Caco-2 (cell line): ENCODE data around the gene RPH3AL. TPM values are rescaled to one million over a fixed set of nuclear protein-coding genes. Genes with fewer than 3 reads are reported as not detected.
A peak's percentile ranks its signal among the peaks of the same experiment; 100 is the strongest.

Experiments used
- BruUV-seq: library from RNA; stranded (reverse); fragments of 400-500 nt; replicated peaks from 2 replicates; lab custom pipeline; 2021; lab: Mats Ljungman, UMichigan
- CTCF ChIA-PET: fragments of 300-600 bp; sonication (Branson Sonifier 250); formaldehyde crosslinking; loops from one replicate; lab custom pipeline; 2022; ENCODE audit warnings: antibody characterized with exemption; lab: Charles Lee
- POLR2A ChIA-PET: fragments of 300-600 bp; sonication (Branson Sonifier 250); formaldehyde crosslinking; loops from one replicate; lab custom pipeline; 2022; ENCODE audit warnings: antibody characterized with exemption; lab: Charles Lee
- DNase-seq, 2 experiments: peaks; one replicate each; pipeline versions ENCODE4 v3.0.0 to v3.0.0-alpha.2; 2020 to 2022
- H3K27me3 ChIP-seq: replicated peaks from 2 replicates; pipeline ENCODE4 v1.6.0; 2011; ENCODE audit warnings: low read length; ENCODE audit not compliant: control insufficient read depth, insufficient read depth
- H3K36me3 ChIP-seq: 2 replicates; pipeline ENCODE4 v1.5.1; 2011; ENCODE audit warnings: low read length; ENCODE audit not compliant: control insufficient read depth, insufficient read depth
- H3K4me1 ChIP-seq: fragments of 250-450 bp; sonication (Bioruptor Pico); 2 replicates; pipeline ENCODE4 v1.5.1; 2020; ENCODE audit warnings: mild to moderate bottlenecking
- H3K4me3 ChIP-seq: 2 replicates; pipeline ENCODE4 v1.5.1; 2011; ENCODE audit warnings: low read depth, mild to moderate bottlenecking, control low read depth, low read length
- H3K9me3 ChIP-seq: fragments of 250-450 bp; sonication (Bioruptor Pico); 2 replicates; pipeline ENCODE4 v1.5.1; 2020; ENCODE audit warnings: mild to moderate bottlenecking, moderate library complexity
- H3K27ac Mint-ChIP-seq: one replicate; pipeline ENCODE4 v1.8.0; 2022; ENCODE audit warnings: mixed read lengths; ENCODE audit not compliant: unreplicated experiment
- H3K27me3 Mint-ChIP-seq: one replicate; pipeline ENCODE4 v1.8.0; 2022; ENCODE audit warnings: mixed read lengths; ENCODE audit not compliant: insufficient read depth, unreplicated experiment
- H3K36me3 Mint-ChIP-seq: one replicate; pipeline ENCODE4 v1.8.0; 2022; ENCODE audit warnings: mild to moderate bottlenecking, mixed read lengths; ENCODE audit not compliant: insufficient read depth, unreplicated experiment
- H3K4me1 Mint-ChIP-seq: one replicate; pipeline ENCODE4 v1.8.0; 2022; ENCODE audit warnings: low read depth, mixed read lengths; ENCODE audit not compliant: unreplicated experiment
- H3K4me3 Mint-ChIP-seq: one replicate; pipeline ENCODE4 v1.8.0; 2022; ENCODE audit warnings: mild to moderate bottlenecking, moderate library complexity, mixed read lengths; ENCODE audit not compliant: unreplicated experiment
- H3K9me3 Mint-ChIP-seq: one replicate; pipeline ENCODE4 v1.8.0; 2022; ENCODE audit warnings: mixed read lengths; ENCODE audit not compliant: unreplicated experiment
- CTCF ChIP-seq, 2 experiments: fragments of 200-600 bp in 1 of 2; IDR thresholded peaks; 1 replicate in 1 of 2; 2 replicates in 1 of 2; pipeline versions ENCODE4 v1.5.1 to v1.8.0; 2011 to 2022; ENCODE audit warnings: antibody characterized with exemption in 1 of 2, control low read depth in 1 of 2, inconsistent platforms in 1 of 2, low read depth in 1 of 2, low read length in 1 of 2, mild to moderate bottlenecking in 1 of 2, moderate library complexity in 1 of 2; ENCODE audit not compliant: insufficient read depth in 1 of 2, severe bottlenecking in 1 of 2, unreplicated experiment in 1 of 2
- intact Hi-C: fragments of 100-400 bp; cut with micrococcal nuclease; formaldehyde crosslinking; loops from one replicate; pipeline ENCODE4 v1.10.0; 2022; ENCODE audit not compliant: unreplicated experiment
- total RNA-seq: library from RNA; stranded (reverse); gene quantifications from 2 replicates; pipeline ENCODE4 v1.2.3, GENCODE V29; 2022

The RPH3AL gene
- total RNA-seq, 1 experiment from 2014 or later, result 36.0 TPM

GRCh38 chr17:278676-279059 is 73.9 kb downstream of the RPH3AL start:
- no peak overlapping the region for H3K27ac Mint-ChIP-seq
- H3K4me3 Mint-ChIP-seq, result no peak overlapping the region
- no peaks in the 10 kb centered on the region for H3K4me1 Mint-ChIP-seq
- intact Hi-C loops, result no loop called here
- ChIA-PET CTCF (no interaction called here), POLR2A (no interaction called here)
- no peak for DNase-seq
- H3K36me3 Mint-ChIP-seq, result peaks cover 18% of the 10 kb centered on the region
- H3K27me3 ChIP-seq, result no peaks in the 10 kb centered on the region
- no peak overlapping the region for H3K4me3 ChIP-seq
- BruUV-seq, result no TSS peak
- H3K9me3 ChIP-seq, result no peaks in the 10 kb centered on the region
- H3K4me1 ChIP-seq, result no peaks in the 10 kb centered on the region
- no peak for TF ChIP-seq CTCF (IDR thresholded peaks at IDR 0.05; ENCODE audit: insufficient read depth in 1 of 2, low read depth in 1 of 2, low read length in 1 of 2, severe bottlenecking in 1 of 2, unreplicated experiment in 1 of 2)
- peaks cover 2% of the 10 kb centered on the region for H3K36me3 ChIP-seq
- no peaks in the 10 kb centered on the region for H3K9me3 Mint-ChIP-seq
- no peaks in the 10 kb centered on the region for H3K27me3 Mint-ChIP-seq

GRCh38 chr17:278055-278675 is 74.4 kb downstream of the RPH3AL start:
- ChIA-PET CTCF (no interaction called here), POLR2A (no interaction called here)
- peaks cover 2% of the 10 kb centered on the region for H3K36me3 ChIP-seq
- no peaks in the 10 kb centered on the region for H3K27me3 Mint-ChIP-seq
- no TSS peak for BruUV-seq
- H3K9me3 Mint-ChIP-seq, result no peaks in the 10 kb centered on the region
- no peak for TF ChIP-seq CTCF (IDR thresholded peaks at IDR 0.05; ENCODE audit: insufficient read depth in 1 of 2, low read depth in 1 of 2, low read length in 1 of 2, severe bottlenecking in 1 of 2, unreplicated experiment in 1 of 2)
- H3K9me3 ChIP-seq, result no peaks in the 10 kb centered on the region
- no peak overlapping the region for H3K27ac Mint-ChIP-seq
- DNase-seq, result peak in 1 of 2 experiments; percentile 30
- H3K4me3 Mint-ChIP-seq, result no peak overlapping the region
- H3K4me1 Mint-ChIP-seq, result no peaks in the 10 kb centered on the region
- peaks cover 18% of the 10 kb centered on the region for H3K36me3 Mint-ChIP-seq
- no peaks in the 10 kb centered on the region for H3K4me1 ChIP-seq
- H3K4me3 ChIP-seq, result no peak overlapping the region
- intact Hi-C loops, result no loop called here
- H3K27me3 ChIP-seq, result no peaks in the 10 kb centered on the region

GRCh38 chr17:274902-275301 is 77.7 kb downstream of the RPH3AL start:
- H3K27me3 ChIP-seq, result no peaks in the 10 kb centered on the region
- Mint-ChIP-seq H3K4me3 (no peak overlapping the region), H3K27me3 (no peaks in the 10 kb centered on the region), H3K27ac (no peak overlapping the region), H3K9me3 (no peaks in the 10 kb centered on the region), H3K36me3 (peaks cover 24% of the 10 kb centered on the region), H3K4me1 (no peaks in the 10 kb centered on the region)
- BruUV-seq, result no TSS peak
- CTCF ChIA-PET, result no interaction called here
- H3K4me3 ChIP-seq, result no peak overlapping the region
- H3K36me3 ChIP-seq, result peaks cover 2% of the 10 kb centered on the region
- intact Hi-C loops, result no loop called here
- no peaks in the 10 kb centered on the region for H3K4me1 ChIP-seq
- no peaks in the 10 kb centered on the region for H3K9me3 ChIP-seq
- no peak for DNase-seq
- POLR2A ChIA-PET, result no interaction called here
- TF ChIP-seq CTCF (IDR thresholded peaks at IDR 0.05; ENCODE audit: insufficient read depth in 1 of 2, low read depth in 1 of 2, low read length in 1 of 2, severe bottlenecking in 1 of 2, unreplicated experiment in 1 of 2), result no peak
